Astrocyte of the cerebellum (primary cell): ENCODE data around the gene CDK8.

Source experiments
- DNase-seq: peaks from one replicate; pipeline ENCODE4 v3.0.0-alpha.2; 2011; ENCODE audit warnings: low read depth
- H3K4me3 ChIP-seq: 2 replicates; pipeline ENCODE4 v1.5.1; 2011; ENCODE audit warnings: mild to moderate bottlenecking, low read depth, low read length, moderate library complexity
- in situ Hi-C: cut with HindIII; loops from 2 replicates; pipeline ENCODE4 v1.10.0; 2017; ENCODE audit warnings: low sequenced_read_pairs
- TF ChIP-seq, protein P1 (sequence below): IDR thresholded peaks from 2 replicates; pipeline ENCODE4 v1.5.1; 2012; ENCODE audit warnings: low read length, low read depth, moderate library complexity, mild to moderate bottlenecking; ENCODE audit errors: missing control alignments

CDK8 gene

DNA sequence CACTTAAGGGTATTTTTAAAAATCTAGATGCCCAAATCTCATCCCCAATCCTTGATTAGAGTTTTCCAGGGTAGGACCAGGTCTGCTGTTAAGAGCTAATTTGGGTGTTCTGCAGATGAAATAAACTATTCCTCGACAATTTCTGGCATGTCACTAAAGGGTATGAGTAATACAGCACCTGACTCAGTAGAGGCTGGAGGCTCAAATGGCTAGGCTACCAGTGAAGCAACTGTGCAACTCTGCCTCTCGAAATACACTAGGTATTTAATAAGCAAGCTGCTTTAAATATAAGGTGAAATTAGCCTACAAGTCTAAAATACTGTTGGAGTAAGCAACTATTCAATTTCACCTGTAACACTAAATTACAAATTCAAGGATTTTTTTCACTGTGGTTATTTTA lies 33.4 kb upstream of the CDK8 start:
- DNase-seq = no peak
- peak overlapping the region; percentile 77 for H3K4me3 ChIP-seq
- TF ChIP-seq, protein P1, sequence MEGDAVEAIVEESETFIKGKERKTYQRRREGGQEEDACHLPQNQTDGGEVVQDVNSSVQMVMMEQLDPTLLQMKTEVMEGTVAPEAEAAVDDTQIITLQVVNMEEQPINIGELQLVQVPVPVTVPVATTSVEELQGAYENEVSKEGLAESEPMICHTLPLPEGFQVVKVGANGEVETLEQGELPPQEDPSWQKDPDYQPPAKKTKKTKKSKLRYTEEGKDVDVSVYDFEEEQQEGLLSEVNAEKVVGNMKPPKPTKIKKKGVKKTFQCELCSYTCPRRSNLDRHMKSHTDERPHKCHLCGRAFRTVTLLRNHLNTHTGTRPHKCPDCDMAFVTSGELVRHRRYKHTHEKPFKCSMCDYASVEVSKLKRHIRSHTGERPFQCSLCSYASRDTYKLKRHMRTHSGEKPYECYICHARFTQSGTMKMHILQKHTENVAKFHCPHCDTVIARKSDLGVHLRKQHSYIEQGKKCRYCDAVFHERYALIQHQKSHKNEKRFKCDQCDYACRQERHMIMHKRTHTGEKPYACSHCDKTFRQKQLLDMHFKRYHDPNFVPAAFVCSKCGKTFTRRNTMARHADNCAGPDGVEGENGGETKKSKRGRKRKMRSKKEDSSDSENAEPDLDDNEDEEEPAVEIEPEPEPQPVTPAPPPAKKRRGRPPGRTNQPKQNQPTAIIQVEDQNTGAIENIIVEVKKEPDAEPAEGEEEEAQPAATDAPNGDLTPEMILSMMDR = no peak
- in situ Hi-C loops = no loop called here

DNA sequence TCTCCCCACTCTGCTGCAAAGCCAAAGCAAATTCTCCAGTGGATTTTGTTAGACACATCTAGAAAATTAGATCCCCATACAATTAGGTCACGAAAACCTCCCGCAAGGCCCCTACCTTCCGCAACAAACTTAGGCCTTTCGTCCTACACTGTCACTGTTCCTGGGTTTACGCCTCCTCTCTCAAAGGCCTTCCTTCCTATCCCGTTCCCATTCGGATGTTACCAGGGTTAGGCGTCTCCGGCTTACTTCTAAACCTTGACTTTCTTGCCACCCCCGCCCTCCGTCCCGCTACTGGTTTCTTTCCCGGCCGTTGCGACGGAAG lies 32.6 kb upstream of the CDK8 start:
- in situ Hi-C loops = no loop called here
- DNase-seq = peak; percentile 13
- H3K4me3 ChIP-seq = peak overlapping the region; percentile 77
- TF ChIP-seq, protein P1 = no peak

DNA sequence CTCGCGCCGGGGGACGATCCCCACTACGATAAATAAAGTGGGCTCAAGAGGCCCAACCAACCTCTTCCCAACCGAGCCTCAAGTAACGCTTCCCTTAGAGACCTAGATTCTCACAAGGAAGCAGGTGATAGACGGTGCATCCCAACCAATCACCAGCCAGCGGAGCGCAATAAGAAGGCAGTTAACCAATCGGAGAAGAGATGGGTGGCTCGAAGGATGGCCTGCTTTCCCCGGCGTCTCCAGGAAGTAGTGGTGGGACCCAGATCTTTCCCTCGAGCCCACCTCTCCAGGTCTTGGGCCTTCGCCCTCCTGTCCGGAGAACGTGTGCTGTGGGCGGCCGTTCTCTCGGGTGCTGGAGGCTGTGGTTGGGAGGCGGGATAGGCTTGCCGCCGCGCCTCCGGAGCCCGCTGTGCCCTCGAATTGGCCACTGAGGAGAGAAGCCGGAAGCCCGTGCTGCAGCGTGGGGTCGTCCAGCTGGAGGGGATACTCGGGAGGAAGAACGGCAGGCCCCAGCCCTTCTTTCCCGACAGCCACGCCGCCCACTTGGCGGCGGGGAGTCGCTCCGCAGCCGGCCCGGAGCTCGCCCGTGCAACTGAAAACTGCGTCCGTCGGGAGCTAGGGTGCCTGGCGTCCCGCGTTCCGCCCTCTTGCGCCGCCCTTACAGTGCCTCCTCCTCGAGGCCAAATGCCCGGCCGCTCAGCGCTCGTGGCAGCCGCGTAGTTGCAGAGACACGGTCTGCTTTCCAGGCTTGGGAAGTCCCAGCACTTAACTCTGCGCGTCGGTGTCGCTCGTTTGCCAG lies 32.0 kb upstream of the CDK8 start, which contains the start of gene RNF6:
RNF6 (minus strand) TSS at position 594 of the 799 bp plus-strand sequence. CDS start 2,665 bp downstream, outside the sequence.
- TF ChIP-seq, protein P1 = no peak
- H3K4me3 ChIP-seq = peak within 1 kb of the TSS; percentile 77
- DNase-seq = peak; percentile 98
- in situ Hi-C loops = no loop called here

DNA sequence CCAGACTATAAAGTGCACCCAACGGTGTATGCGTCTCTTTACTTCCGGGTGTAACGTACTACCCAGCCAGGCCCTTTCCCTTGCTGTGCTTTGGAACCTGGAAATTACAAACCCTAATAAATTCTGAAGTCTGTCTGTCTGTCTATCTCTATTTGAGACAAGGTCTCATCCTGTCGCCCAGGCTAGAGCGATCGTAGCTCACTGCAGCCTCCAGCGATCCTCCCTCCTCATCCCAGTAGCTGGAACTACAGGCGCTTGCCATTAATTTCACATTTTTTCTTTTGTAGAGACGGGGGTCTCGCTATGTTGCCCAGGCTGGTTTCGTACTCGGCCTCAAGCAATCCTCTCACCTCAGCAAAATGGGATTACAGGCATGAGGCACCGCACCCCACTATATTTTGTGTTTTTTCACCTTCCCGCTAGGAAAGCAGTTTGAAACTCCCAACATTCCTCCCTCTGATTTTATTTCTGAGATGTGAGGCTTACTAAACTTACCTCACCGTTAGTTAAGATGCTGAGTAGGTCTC lies 31.3 kb upstream of the CDK8 start:
- peak overlapping the region; percentile 77 for H3K4me3 ChIP-seq
- no peak for DNase-seq
- TF ChIP-seq, protein P1 = no peak
- in situ Hi-C loops = no loop called here

DNA sequence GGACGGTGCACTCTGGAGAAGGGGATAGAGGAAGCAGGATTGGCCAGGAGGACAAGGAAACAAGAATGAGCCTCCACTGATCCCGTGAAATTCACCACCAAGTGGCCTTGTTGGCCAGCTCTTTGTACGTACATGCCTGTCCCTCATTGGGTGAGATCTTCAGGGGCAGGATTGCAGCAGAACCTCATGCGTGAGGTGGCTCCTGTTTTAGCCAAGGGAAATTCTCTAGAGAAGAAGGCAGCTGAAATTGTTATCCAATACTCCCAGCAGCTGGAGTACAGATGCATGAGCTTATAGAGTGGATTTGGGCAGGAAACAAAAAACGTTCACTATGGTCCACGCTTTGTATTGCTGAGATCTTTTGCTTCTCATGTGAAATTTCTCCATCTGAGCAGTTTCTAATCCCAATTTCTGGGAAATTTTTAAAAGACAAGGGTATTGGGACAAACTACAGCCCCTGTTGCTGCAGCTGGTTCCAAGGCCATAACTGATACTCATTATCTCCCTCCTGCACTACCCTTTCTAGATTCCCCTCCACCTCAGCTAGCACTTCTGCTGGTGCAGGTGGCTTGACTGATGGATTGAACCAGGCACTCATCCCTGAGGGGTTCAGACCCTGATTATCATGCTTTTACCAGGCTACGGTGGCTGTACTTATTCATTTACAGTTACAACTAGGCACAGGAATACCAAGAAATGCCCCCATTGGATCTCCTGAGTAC lies 27.9 kb upstream of the CDK8 start:
- DNase-seq = no peak
- TF ChIP-seq, protein P1 = no peak
- no peak overlapping the region for H3K4me3 ChIP-seq
- in situ Hi-C loops = no loop called here

GRCh38 chr13:26227166-26227971 lies 26.6 kb upstream of the CDK8 start:
- DNase-seq = no peak
- TF ChIP-seq, protein P1 = no peak
- in situ Hi-C loops = no loop called here
- H3K4me3 ChIP-seq = no peak overlapping the region
